Osteocyte (in vitro differentiated cells): Measurements from ENCODE around the gene FAP. TPM values are rescaled to one million over a fixed set of nuclear protein-coding genes. Genes with fewer than 3 reads are reported as not detected.
A peak's percentile ranks its signal among the peaks of the same experiment; 100 is the strongest.

Source experiments
- DNase-seq: peaks from one replicate; pipeline ENCODE4 v3.0.0; 2021; ENCODE audit warnings: mixed read lengths; ENCODE audit not compliant: unreplicated experiment; ENCODE audit errors: extremely low spot score
- H3K27ac Mint-ChIP-seq: one replicate; pipeline ENCODE4 v1.8.0; 2021; ENCODE audit warnings: mild to moderate bottlenecking, mixed read lengths; ENCODE audit not compliant: unreplicated experiment
- H3K27me3 Mint-ChIP-seq: one replicate; pipeline ENCODE4 v1.8.0; 2021; ENCODE audit warnings: mixed read lengths; ENCODE audit not compliant: unreplicated experiment
- H3K36me3 Mint-ChIP-seq: one replicate; pipeline ENCODE4 v1.8.0; 2021; ENCODE audit warnings: mixed read lengths; ENCODE audit not compliant: unreplicated experiment
- H3K4me1 Mint-ChIP-seq: one replicate; pipeline ENCODE4 v1.8.0; 2021; ENCODE audit warnings: mixed read lengths; ENCODE audit not compliant: unreplicated experiment
- H3K4me3 Mint-ChIP-seq: one replicate; pipeline ENCODE4 v1.8.0; 2021; ENCODE audit warnings: mild to moderate bottlenecking, moderate library complexity, mixed read lengths; ENCODE audit not compliant: unreplicated experiment
- H3K9me3 Mint-ChIP-seq: one replicate; pipeline ENCODE4 v1.8.0; 2021; ENCODE audit warnings: mixed read lengths; ENCODE audit not compliant: unreplicated experiment
- CTCF ChIP-seq: fragments of 200-600 bp; sonication (generic); IDR thresholded peaks from 2 replicates; pipeline ENCODE4 v1.5.0; 2021; ENCODE audit warnings: antibody characterized with exemption, mild to moderate bottlenecking, moderate library complexity
- total RNA-seq: library from RNA; stranded (reverse); gene quantifications from 2 replicates; pipeline ENCODE4 v1.2.1, GENCODE V29; 2021

The FAP gene
- total RNA-seq, 1 donor from 2014 or later: 38.1 TPM

GRCh38 chr2:162267996-162268395 lies 24.8 kb upstream of the FAP start:
- no peak for TF ChIP-seq CTCF
- no peak overlapping the region for H3K27ac Mint-ChIP-seq
- H3K4me3 Mint-ChIP-seq: no peak overlapping the region
- peaks cover 19% of the 10 kb centered on the region for H3K36me3 Mint-ChIP-seq
- no peak for DNase-seq
- no peaks in the 10 kb centered on the region for H3K27me3 Mint-ChIP-seq
- H3K9me3 Mint-ChIP-seq: no peaks in the 10 kb centered on the region
- H3K4me1 Mint-ChIP-seq: peaks cover 2% of the 10 kb centered on the region

- Mint-ChIP-seq H3K4me3 (no peak overlapping the region), H3K27ac (no peak overlapping the region)
Observed at GRCh38 chr2:162267496-162267895, 24.3 kb upstream of the FAP start.

GRCh38 chr2:162266460-162266760 lies 23.2 kb upstream of the FAP start:
- peaks cover 8% of the 10 kb centered on the region for H3K4me1 Mint-ChIP-seq
- H3K4me3 Mint-ChIP-seq: no peak overlapping the region
- H3K27me3 Mint-ChIP-seq: no peaks in the 10 kb centered on the region
- no peak for TF ChIP-seq CTCF
- H3K27ac Mint-ChIP-seq: no peak overlapping the region
- peaks cover 9% of the 10 kb centered on the region for H3K36me3 Mint-ChIP-seq
- DNase-seq: no peak
- no peaks in the 10 kb centered on the region for H3K9me3 Mint-ChIP-seq

More at GRCh38 chr2:162267496-162267895, 24.3 kb upstream of the FAP start:
- DNase-seq: no peak
- Mint-ChIP-seq H3K4me1 (peaks cover 2% of the 10 kb centered on the region), H3K27me3 (no peaks in the 10 kb centered on the region), H3K9me3 (no peaks in the 10 kb centered on the region), H3K36me3 (peaks cover 19% of the 10 kb centered on the region)
- no peak for TF ChIP-seq CTCF

- Mint-ChIP-seq H3K9me3 (no peaks in the 10 kb centered on the region), H3K36me3 (peaks cover 9% of the 10 kb centered on the region), H3K27me3 (no peaks in the 10 kb centered on the region), H3K4me3 (no peak overlapping the region), H3K27ac (no peak overlapping the region), H3K4me1 (peaks cover 11% of the 10 kb centered on the region)
- no peak for TF ChIP-seq CTCF
- no peak for DNase-seq
Observed at GRCh38 chr2:162265666-162266459, 22.6 kb upstream of the FAP start.

- Mint-ChIP-seq H3K9me3 (no peaks in the 10 kb centered on the region), H3K4me3 (no peak overlapping the region), H3K27me3 (no peaks in the 10 kb centered on the region), H3K4me1 (peaks cover 19% of the 10 kb centered on the region), H3K36me3 (peaks cover 2% of the 10 kb centered on the region), H3K27ac (peak overlapping the region; percentile 35)
- no peak for TF ChIP-seq CTCF
- DNase-seq: no peak
Observed at GRCh38 chr2:162261032-162261945, 18.0 kb upstream of the FAP start.
